ENCODE measurements around the gene P2RX5.

DNA sequence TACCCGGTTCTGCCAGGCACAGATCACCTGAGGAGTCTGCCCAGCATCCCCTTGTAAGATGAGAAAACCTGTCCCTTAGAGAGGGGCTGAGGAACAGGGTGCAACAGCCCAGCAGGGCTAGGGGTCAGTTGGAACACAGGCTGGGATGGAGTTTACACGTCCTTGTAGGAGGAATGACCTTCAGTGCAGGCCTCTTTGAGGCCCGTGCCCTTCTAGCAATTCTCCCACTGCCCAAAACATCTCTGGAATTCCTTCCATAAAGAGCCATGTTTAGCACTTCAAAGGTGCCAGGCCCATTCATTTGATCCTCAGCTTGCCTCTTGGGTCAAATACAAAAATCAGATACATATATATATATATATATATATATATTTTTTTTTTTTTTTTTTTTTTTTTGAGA, 54.9 kb downstream of the P2RX5 start:
- TF ChIP-seq, protein P1, sequence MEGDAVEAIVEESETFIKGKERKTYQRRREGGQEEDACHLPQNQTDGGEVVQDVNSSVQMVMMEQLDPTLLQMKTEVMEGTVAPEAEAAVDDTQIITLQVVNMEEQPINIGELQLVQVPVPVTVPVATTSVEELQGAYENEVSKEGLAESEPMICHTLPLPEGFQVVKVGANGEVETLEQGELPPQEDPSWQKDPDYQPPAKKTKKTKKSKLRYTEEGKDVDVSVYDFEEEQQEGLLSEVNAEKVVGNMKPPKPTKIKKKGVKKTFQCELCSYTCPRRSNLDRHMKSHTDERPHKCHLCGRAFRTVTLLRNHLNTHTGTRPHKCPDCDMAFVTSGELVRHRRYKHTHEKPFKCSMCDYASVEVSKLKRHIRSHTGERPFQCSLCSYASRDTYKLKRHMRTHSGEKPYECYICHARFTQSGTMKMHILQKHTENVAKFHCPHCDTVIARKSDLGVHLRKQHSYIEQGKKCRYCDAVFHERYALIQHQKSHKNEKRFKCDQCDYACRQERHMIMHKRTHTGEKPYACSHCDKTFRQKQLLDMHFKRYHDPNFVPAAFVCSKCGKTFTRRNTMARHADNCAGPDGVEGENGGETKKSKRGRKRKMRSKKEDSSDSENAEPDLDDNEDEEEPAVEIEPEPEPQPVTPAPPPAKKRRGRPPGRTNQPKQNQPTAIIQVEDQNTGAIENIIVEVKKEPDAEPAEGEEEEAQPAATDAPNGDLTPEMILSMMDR (IDR thresholded peaks at IDR 0.05): no peak
- TF ChIP-seq, protein P2, sequence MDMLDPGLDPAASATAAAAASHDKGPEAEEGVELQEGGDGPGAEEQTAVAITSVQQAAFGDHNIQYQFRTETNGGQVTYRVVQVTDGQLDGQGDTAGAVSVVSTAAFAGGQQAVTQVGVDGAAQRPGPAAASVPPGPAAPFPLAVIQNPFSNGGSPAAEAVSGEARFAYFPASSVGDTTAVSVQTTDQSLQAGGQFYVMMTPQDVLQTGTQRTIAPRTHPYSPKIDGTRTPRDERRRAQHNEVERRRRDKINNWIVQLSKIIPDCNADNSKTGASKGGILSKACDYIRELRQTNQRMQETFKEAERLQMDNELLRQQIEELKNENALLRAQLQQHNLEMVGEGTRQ (CRISPR knock-in tag; IDR thresholded peaks at IDR 0.05): no peak
- TF ChIP-seq, protein P3, sequence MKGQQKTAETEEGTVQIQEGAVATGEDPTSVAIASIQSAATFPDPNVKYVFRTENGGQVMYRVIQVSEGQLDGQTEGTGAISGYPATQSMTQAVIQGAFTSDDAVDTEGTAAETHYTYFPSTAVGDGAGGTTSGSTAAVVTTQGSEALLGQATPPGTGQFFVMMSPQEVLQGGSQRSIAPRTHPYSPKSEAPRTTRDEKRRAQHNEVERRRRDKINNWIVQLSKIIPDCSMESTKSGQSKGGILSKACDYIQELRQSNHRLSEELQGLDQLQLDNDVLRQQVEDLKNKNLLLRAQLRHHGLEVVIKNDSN (CRISPR knock-in tag; IDR thresholded peaks at IDR 0.05): no peak
- TF ChIP-seq MXD4 (CRISPR knock-in tag; IDR thresholded peaks at IDR 0.05; ENCODE audit: borderline replicate concordance) (no peak), ELF4 (CRISPR knock-in tag; IDR thresholded peaks at IDR 0.05; ENCODE audit: low read depth) (no peak), GRHL2 (CRISPR knock-in tag; IDR thresholded peaks at IDR 0.05; ENCODE audit: insufficient replicate concordance, severe bottlenecking) (no peak), CREB1 (CRISPR knock-in tag; IDR thresholded peaks at IDR 0.05) (no peak), SMAD3 (CRISPR knock-in tag; IDR thresholded peaks at IDR 0.05; ENCODE audit: borderline replicate concordance) (no peak), ZBTB21 (CRISPR knock-in tag; IDR thresholded peaks at IDR 0.05; ENCODE audit: borderline replicate concordance) (no peak), KAT7 (CRISPR knock-in tag; IDR thresholded peaks at IDR 0.05; ENCODE audit: borderline replicate concordance) (no peak)
- TF ChIP-seq, protein P4, sequence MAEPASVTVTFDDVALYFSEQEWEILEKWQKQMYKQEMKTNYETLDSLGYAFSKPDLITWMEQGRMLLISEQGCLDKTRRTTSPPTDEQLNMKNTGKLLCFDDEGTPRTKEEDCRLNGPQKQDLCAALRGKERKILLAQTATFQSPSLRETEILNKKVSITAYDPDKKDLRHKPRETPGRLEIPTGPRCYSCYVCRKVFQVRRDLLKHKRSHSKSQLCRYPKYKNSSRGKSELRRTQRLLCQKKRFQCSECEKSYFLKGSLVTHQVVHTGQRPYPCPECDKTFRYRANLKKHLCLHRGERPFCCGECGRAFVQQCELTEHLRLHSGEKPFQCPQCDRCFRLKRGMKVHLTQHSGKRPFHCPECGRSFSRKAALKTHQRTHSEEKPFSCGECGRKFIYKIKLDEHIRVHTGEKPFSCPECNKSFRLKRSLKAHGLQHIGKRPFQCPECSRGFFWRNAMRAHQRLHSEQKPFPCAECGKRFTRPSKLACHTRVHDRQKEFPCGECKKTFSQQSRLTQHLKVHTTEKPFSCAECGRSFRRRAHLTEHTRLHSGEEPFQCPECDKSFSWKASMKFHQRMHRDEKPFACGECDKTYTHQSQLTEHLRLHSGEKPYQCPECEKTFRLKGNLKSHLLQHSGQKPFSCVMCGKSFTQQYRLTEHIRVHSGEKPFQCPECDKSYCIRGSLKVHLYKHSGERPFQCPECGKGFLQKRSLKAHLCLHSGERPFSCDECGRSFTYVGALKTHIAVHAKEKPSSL (CRISPR knock-in tag; conservative IDR thresholded peaks at IDR 0.05): no peak
- TF ChIP-seq, protein P5, sequence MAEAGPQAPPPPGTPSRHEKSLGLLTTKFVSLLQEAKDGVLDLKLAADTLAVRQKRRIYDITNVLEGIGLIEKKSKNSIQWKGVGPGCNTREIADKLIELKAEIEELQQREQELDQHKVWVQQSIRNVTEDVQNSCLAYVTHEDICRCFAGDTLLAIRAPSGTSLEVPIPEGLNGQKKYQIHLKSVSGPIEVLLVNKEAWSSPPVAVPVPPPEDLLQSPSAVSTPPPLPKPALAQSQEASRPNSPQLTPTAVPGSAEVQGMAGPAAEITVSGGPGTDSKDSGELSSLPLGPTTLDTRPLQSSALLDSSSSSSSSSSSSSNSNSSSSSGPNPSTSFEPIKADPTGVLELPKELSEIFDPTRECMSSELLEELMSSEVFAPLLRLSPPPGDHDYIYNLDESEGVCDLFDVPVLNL (CRISPR knock-in tag; IDR thresholded peaks at IDR 0.05; ENCODE audit: borderline replicate concordance, low read depth): no peak
- TF ChIP-seq, protein P6, sequence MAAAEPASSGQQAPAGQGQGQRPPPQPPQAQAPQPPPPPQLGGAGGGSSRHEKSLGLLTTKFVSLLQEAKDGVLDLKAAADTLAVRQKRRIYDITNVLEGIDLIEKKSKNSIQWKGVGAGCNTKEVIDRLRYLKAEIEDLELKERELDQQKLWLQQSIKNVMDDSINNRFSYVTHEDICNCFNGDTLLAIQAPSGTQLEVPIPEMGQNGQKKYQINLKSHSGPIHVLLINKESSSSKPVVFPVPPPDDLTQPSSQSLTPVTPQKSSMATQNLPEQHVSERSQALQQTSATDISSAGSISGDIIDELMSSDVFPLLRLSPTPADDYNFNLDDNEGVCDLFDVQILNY (CRISPR knock-in tag; IDR thresholded peaks at IDR 0.05): no peak
- TF ChIP-seq, protein P7, sequence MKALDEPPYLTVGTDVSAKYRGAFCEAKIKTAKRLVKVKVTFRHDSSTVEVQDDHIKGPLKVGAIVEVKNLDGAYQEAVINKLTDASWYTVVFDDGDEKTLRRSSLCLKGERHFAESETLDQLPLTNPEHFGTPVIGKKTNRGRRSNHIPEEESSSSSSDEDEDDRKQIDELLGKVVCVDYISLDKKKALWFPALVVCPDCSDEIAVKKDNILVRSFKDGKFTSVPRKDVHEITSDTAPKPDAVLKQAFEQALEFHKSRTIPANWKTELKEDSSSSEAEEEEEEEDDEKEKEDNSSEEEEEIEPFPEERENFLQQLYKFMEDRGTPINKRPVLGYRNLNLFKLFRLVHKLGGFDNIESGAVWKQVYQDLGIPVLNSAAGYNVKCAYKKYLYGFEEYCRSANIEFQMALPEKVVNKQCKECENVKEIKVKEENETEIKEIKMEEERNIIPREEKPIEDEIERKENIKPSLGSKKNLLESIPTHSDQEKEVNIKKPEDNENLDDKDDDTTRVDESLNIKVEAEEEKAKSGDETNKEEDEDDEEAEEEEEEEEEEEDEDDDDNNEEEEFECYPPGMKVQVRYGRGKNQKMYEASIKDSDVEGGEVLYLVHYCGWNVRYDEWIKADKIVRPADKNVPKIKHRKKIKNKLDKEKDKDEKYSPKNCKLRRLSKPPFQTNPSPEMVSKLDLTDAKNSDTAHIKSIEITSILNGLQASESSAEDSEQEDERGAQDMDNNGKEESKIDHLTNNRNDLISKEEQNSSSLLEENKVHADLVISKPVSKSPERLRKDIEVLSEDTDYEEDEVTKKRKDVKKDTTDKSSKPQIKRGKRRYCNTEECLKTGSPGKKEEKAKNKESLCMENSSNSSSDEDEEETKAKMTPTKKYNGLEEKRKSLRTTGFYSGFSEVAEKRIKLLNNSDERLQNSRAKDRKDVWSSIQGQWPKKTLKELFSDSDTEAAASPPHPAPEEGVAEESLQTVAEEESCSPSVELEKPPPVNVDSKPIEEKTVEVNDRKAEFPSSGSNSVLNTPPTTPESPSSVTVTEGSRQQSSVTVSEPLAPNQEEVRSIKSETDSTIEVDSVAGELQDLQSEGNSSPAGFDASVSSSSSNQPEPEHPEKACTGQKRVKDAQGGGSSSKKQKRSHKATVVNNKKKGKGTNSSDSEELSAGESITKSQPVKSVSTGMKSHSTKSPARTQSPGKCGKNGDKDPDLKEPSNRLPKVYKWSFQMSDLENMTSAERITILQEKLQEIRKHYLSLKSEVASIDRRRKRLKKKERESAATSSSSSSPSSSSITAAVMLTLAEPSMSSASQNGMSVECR (CRISPR knock-in tag; IDR thresholded peaks at IDR 0.05; ENCODE audit: borderline replicate concordance): no peak

Measured in WTC11 (cell line).